H1 (cell line): ENCODE data around the gene MTFMT. TPM values are rescaled to one million over a fixed set of nuclear protein-coding genes. Genes with fewer than 3 reads are reported as not detected.

Experiments used
- BACH1 ChIP-seq: IDR thresholded peaks from 2 replicates; pipeline ENCODE4 v1.6.1; 2012; ENCODE audit warnings: low read length, improper control_type of control experiment
- BRCA1 ChIP-seq: IDR thresholded peaks from 2 replicates; pipeline ENCODE4 v1.6.1; 2012; ENCODE audit warnings: low read depth, low read length, improper control_type of control experiment
- CBX5 ChIP-seq: fragments of 300-800, 300-1000 bp; sonication (generic); IDR thresholded peaks from 2 replicates; pipeline ENCODE4 v1.7.1; 2016; ENCODE audit warnings: antibody characterized with exemption, low read length, low read depth
- CEBPB ChIP-seq: IDR thresholded peaks from 2 replicates; pipeline ENCODE4 v1.6.1; 2012; ENCODE audit warnings: low read depth, low read length
- CHD1 ChIP-seq: IDR thresholded peaks from 2 replicates; pipeline ENCODE4 v1.6.1; 2012; ENCODE audit warnings: low read depth, low read length, improper control_type of control experiment
- CHD7 ChIP-seq: fragments of 300-600 bp; sonication (generic); IDR thresholded peaks from 2 replicates; pipeline ENCODE4 v1.7.1; 2012; ENCODE audit warnings: low read length, moderate library complexity, mild to moderate bottlenecking, inconsistent platforms; ENCODE audit not compliant: insufficient replicate concordance
- KDM5A ChIP-seq: fragments of 200-600 bp; IDR thresholded peaks from 2 replicates; pipeline ENCODE4 v1.7.1; 2012; ENCODE audit warnings: mild to moderate bottlenecking, low read length, inconsistent platforms, mixed read lengths
- NANOG ChIP-seq: IDR thresholded peaks from 2 replicates; pipeline ENCODE4 v1.6.1; 2011; ENCODE audit warnings: low read length, low read depth, mild to moderate bottlenecking, inconsistent platforms; ENCODE audit not compliant: insufficient read depth, poor library complexity, severe bottlenecking
- SP1 ChIP-seq: IDR thresholded peaks from 2 replicates; pipeline ENCODE4 v1.6.1; 2011; ENCODE audit warnings: low read depth, low read length
- TCF12 ChIP-seq: IDR thresholded peaks from 2 replicates; pipeline ENCODE4 v1.6.1; 2011; ENCODE audit warnings: low read depth, mild to moderate bottlenecking, low read length
- polyA plus RNA-seq, 7 experiments: library from polyadenylated mRNA; depleted of rRNA in 3 of 7; stranded (reverse) in 5 of 7; unstranded in 2 of 7; fragments of >200 nt in 5 of 7; fragments of 200-250 nt in 2 of 7; gene quantifications; 1 replicate in 5 of 7; 2 replicates in 1 of 7; 4 replicates in 1 of 7; pipeline versions ENCODE4 v1.2.1 to v1.2.3, GENCODE V29; 2011 to 2013; ENCODE audit warnings: missing spikeins in 2 of 7, mixed read lengths in 2 of 7
- total RNA-seq: library from RNA; stranded (reverse); fragmentation: NEBNext Ultra II Directional; extraction: Animal tissue kit (Norgen Biotek cat#: 25700); gene quantifications from 2 replicates; pipeline ENCODE4 v1.2.1, GENCODE V29; 2021
- TF ChIP-seq, protein P1 (sequence below): IDR thresholded peaks from 2 replicates; pipeline ENCODE4 v1.6.1; 2012; ENCODE audit warnings: inconsistent platforms

Gene MTFMT
- total and polyA plus RNA-seq, 2 of the 8 experiments (the other 6 are each of a cell fraction or from before 2014, with no cell fraction given), result 7.7 to 20.8 TPM

- TF ChIP-seq CHD7, result no peak
- no peak for TF ChIP-seq CHD1
- TF ChIP-seq, protein P1, sequence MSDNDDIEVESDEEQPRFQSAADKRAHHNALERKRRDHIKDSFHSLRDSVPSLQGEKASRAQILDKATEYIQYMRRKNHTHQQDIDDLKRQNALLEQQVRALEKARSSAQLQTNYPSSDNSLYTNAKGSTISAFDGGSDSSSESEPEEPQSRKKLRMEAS, result peak; percentile 39; the same call in 1 of the 2 replicates
- no peak for TF ChIP-seq CEBPB
- TF ChIP-seq CBX5, result no peak
- TF ChIP-seq KDM5A, result no peak
- no peak for TF ChIP-seq BRCA1
- no peak for TF ChIP-seq NANOG
- no peak for TF ChIP-seq TCF12
- no peak for TF ChIP-seq SP1
- TF ChIP-seq BACH1, result no peak
These were observed 25.1 kb upstream of the MTFMT start (continued) for GRCh38 chr15:65054333-65055200.
